Activated CD4-positive, alpha-beta memory T cell treated with anti-CD3 and anti-CD28 coated beads for 36 hours (primary cell): Measurements from ENCODE around the gene COL4A6. TPM values are rescaled to one million over a fixed set of nuclear protein-coding genes. Genes with fewer than 3 reads are reported as not detected.

ENCODE experiments used
- CTCF ChIA-PET: fragments of 350-600 bp; sonication (Branson Sonifier 250); formaldehyde crosslinking; loops from one replicate; lab custom pipeline; 2021; ENCODE audit warnings: antibody characterized with exemption, inconsistent platforms; lab: Charles Lee
- POLR2A ChIA-PET: fragments of 350-600 bp; sonication (Branson Sonifier 250); formaldehyde crosslinking; loops from one replicate; lab custom pipeline; 2021; ENCODE audit warnings: antibody characterized with exemption; lab: Charles Lee
- DNase-seq: peaks from one replicate; pipeline ENCODE4 v3.0.0-alpha.2; 2020
- H3K27ac Mint-ChIP-seq: one replicate; pipeline ENCODE4 v1.8.0; 2021; ENCODE audit warnings: mixed read lengths
- H3K27me3 Mint-ChIP-seq: one replicate; pipeline ENCODE4 v1.8.0; 2021; ENCODE audit warnings: mixed read lengths
- H3K36me3 Mint-ChIP-seq: one replicate; pipeline ENCODE4 v1.8.0; 2021; ENCODE audit warnings: mixed read lengths
- H3K4me1 Mint-ChIP-seq: one replicate; pipeline ENCODE4 v1.8.0; 2021; ENCODE audit warnings: low read depth, mixed read lengths
- H3K4me3 Mint-ChIP-seq: one replicate; pipeline ENCODE4 v1.8.0; 2021; ENCODE audit warnings: mild to moderate bottlenecking, mixed read lengths
- H3K9me3 Mint-ChIP-seq: one replicate; pipeline ENCODE4 v1.8.0; 2021; ENCODE audit warnings: mixed read lengths
- intact Hi-C: fragments of 100-400 bp; cut with micrococcal nuclease; formaldehyde crosslinking; loops from one replicate; pipeline ENCODE4 v1.15.1; 2023
- total RNA-seq, 2 experiments: library from RNA; stranded (reverse); gene quantifications; one replicate each; pipeline ENCODE4 v1.2.3, GENCODE V29; 2021

Gene COL4A6
- total RNA-seq, 2 experiments from 2014 or later: not detected

DNA sequence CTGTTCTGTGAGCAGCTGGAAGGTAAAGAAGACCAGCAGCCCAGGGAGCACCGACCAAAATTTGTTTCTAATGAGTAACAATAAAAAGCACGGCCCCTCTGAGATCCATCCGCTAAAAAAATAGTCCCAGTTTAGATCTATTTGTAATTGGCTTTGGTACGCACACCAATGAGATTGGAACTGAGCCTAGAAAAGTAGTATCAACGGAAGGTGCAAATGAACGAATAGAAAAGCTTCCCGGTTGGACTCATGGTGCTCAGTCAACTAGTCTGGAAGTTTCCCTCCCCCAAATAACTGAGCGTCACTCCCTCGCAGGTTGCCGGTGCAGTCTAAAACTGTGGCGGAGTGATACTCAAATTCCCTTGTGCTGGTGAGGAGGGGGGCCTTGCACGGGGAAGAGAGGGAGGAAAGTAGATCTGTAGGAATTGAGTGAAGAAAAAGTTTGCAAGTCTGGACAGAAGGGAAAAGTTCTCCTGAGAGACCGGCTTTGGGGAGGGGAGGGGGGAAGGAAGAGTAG lies 1.3 kb upstream of the COL4A6 start, which contains the start of gene COL4A5:
Gene COL4A5 (plus strand): TSS at position 413 of the 517 bp plus-strand sequence. CDS start 288 bp downstream, outside the sequence.
- intact Hi-C loops: no loop called here
- Mint-ChIP-seq H3K4me1 (peaks cover 12% of the 10 kb centered on the region), H3K27me3 (peaks cover 18% of the 10 kb centered on the region), H3K27ac (no peak within 1 kb of the TSS), H3K36me3 (no peaks in the 10 kb centered on the region), H3K9me3 (no peaks in the 10 kb centered on the region), H3K4me3 (peak within 1 kb of the TSS; percentile 31)
- no peak for DNase-seq
- CTCF ChIA-PET: no interaction called here
- POLR2A ChIA-PET: no interaction called here

DNA sequence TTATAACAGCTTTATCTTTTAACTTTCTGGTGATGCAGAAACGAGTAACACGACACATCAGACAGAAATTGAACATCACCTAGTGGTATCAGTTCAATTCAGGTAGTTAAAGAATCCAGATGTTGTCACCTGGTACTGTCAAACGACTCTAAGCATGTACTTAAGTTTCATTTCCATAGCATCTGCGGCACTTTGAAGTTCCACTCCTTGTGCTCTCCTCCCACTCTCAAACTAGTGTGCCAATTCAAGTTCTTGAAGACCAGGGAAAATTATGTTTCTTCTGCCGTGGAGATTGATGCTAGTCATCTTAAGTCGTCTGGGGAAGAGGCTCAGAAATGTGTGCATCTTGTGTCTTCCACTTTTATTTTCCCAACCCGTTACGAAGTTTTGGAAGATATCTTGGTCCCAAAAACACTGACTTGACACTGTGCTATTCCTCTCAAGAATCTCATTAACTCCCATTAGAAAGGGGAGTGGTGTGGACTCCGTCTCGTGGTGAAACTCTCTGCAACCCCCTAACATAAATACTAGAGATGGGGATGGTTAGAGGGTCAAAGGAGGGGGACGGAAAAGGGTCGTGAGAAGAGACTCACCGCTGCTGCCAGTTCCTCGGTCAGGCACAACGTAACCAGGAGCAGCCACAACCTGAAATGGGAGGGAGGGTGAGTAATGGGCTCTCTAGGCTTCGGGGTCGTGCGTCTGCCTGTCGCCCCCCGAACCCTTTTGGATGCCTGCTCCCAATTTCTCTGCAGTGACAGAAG lies 693 bp downstream of the COL4A6 start:
- no peak overlapping the region for H3K4me3 Mint-ChIP-seq
- peaks cover 12% of the 10 kb centered on the region for H3K4me1 Mint-ChIP-seq
- H3K27me3 Mint-ChIP-seq: peaks cover 18% of the 10 kb centered on the region
- H3K36me3 Mint-ChIP-seq: no peaks in the 10 kb centered on the region
- no peaks in the 10 kb centered on the region for H3K9me3 Mint-ChIP-seq
- H3K27ac Mint-ChIP-seq: no peak overlapping the region
- ChIA-PET CTCF (no interaction called here), POLR2A (no interaction called here)
- intact Hi-C loops: no loop called here
- no peak for DNase-seq

DNA sequence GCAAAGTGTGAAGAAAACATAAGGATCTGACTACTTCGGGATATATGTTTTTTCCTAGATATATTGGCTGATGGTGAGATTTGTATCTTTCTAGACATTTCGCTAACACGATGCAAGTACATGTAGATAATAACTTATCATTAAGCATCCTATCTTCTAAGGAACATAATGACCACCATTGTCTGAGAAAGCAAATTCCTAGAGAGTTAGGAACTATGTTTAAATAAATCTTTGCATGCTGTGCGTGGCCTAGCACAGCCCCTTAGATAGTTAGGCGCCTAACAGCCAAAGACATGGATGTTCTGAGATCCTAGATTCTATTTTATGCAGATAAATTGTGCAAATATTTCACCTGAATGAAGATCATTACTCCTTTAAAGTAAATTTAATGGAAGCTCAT lies 3.0 kb downstream of the COL4A6 start:
- ChIA-PET CTCF (no interaction called here), POLR2A (interaction anchor here (0.7 kb wide), 1 partner anchor 193 kb away, joined by 3 read pairs; no protein-coding TSS in a partner anchor)
- Mint-ChIP-seq H3K27ac (no peak overlapping the region), H3K36me3 (no peaks in the 10 kb centered on the region), H3K9me3 (no peaks in the 10 kb centered on the region), H3K4me1 (peaks cover 7% of the 10 kb centered on the region), H3K4me3 (no peak overlapping the region), H3K27me3 (peaks cover 12% of the 10 kb centered on the region)
- DNase-seq: no peak
- intact Hi-C loops: no loop called here

DNA sequence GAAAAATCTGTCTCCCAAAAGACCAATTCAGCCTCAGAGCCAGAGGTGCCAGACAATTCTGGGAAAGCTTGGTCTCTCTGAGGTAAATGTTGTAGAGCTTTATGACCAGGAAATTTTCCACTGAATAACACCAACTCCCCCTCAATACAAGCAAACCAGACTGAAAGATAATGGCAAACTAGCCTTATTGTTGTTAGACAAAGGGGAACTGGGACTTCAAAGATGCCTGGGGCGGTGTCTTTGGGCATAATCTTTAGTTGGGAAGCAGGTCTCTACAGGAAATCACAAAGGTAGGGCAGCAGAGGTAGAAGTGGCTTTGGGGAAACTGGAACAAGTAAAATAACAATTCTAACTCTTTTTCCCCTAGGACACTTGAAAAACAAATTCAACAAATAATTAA lies 12.0 kb downstream of the COL4A6 start:
- Mint-ChIP-seq H3K27ac (no peak overlapping the region), H3K4me1 (no peaks in the 10 kb centered on the region), H3K4me3 (no peak overlapping the region), H3K9me3 (no peaks in the 10 kb centered on the region), H3K27me3 (no peaks in the 10 kb centered on the region), H3K36me3 (no peaks in the 10 kb centered on the region)
- ChIA-PET CTCF (no interaction called here), POLR2A (no interaction called here)
- DNase-seq: no peak
- intact Hi-C loops: no loop called here

DNA sequence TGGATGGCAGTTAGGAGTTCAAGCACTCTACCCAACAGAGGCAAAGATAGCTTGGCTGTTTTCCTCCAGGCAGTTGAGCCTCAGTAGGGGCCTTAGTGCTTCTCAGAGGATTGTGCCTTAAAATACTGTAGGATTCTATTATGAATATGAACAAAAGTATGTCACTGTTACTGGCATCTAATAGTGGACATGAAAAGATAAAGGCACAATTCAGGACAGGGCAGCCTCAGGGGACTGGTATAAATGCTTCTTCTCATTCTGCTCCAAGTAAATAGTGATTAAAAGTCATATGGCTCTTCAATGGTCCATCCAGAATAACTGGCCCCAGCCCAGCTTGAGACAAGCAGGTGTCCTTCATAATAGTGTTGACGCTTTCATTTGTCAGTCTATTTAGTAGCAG lies 17.7 kb downstream of the COL4A6 start:
- H3K27me3 Mint-ChIP-seq: no peaks in the 10 kb centered on the region
- no peak overlapping the region for H3K27ac Mint-ChIP-seq
- H3K4me1 Mint-ChIP-seq: no peaks in the 10 kb centered on the region
- no peaks in the 10 kb centered on the region for H3K36me3 Mint-ChIP-seq
- POLR2A ChIA-PET: no interaction called here
- H3K9me3 Mint-ChIP-seq: no peaks in the 10 kb centered on the region
- CTCF ChIA-PET: no interaction called here
- intact Hi-C loops: no loop called here
- no peak overlapping the region for H3K4me3 Mint-ChIP-seq
- DNase-seq: no peak

DNA sequence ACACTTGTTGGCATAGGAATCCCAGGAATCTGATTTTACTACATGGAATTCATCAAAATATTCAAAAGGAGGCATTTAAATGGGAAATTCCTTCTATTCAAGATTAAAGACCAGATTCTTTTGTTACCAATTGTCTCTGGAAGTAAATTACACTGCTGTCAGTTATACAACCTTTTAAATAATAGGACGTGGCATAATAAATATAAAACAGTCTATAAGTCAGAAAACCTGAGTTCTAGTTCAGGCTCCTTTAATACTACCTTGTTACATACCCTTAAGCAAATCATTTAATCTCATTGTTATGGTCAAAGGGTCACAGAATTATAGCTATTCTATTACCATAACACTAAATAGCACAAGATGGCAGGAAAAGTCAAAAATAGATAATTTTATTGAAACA lies 18.8 kb downstream of the COL4A6 start:
- H3K9me3 Mint-ChIP-seq: no peaks in the 10 kb centered on the region
- H3K4me3 Mint-ChIP-seq: no peak overlapping the region
- ChIA-PET POLR2A (no interaction called here), CTCF (no interaction called here)
- no peaks in the 10 kb centered on the region for H3K4me1 Mint-ChIP-seq
- no peak overlapping the region for H3K27ac Mint-ChIP-seq
- H3K27me3 Mint-ChIP-seq: no peaks in the 10 kb centered on the region
- intact Hi-C loops: no loop called here
- no peak for DNase-seq
- H3K36me3 Mint-ChIP-seq: no peaks in the 10 kb centered on the region

DNA sequence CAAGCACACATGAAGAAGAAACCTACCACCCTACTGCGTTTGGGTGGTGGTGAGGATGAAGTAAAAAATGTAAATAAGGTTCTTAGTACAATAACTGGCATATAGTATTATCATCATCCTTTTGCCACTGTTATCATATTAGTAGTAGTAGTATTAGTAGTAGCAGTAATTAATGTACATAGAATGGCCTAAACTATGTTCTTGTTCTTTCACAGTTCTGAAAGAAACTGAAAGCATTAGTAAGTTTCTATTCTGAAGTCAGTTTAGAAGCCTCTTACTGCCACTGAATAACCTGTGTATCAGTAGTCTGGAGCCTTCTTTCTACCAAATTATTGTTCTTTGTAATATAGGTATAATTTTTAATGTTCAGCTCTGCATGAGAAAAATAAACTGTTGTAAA lies 21.0 kb downstream of the COL4A6 start:
- Mint-ChIP-seq H3K9me3 (no peaks in the 10 kb centered on the region), H3K4me1 (no peaks in the 10 kb centered on the region), H3K27me3 (no peaks in the 10 kb centered on the region), H3K27ac (no peak overlapping the region), H3K4me3 (no peak overlapping the region), H3K36me3 (no peaks in the 10 kb centered on the region)
- no peak for DNase-seq
- POLR2A ChIA-PET: no interaction called here
- CTCF ChIA-PET: no interaction called here
- intact Hi-C loops: no loop called here

DNA sequence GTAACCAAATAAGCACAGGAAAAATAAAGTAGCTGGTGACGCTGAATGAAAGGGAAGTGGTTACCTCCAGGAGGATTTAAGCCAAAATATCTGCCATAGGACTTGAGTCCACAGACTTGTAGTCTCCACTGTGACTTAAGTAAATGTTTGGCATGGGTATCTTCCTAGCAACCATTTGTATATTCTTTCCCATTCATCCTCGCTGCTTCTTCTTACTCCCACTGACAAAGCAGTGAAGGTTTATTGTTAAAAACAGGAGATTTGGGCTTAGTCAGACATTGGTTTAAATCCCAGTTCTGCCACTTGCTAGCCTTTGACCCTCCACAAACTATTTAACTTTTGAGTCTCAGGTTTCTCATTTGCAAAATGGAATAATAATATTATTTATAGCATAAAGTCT lies 22.3 kb downstream of the COL4A6 start:
- Mint-ChIP-seq H3K27ac (no peak overlapping the region), H3K4me3 (no peak overlapping the region), H3K27me3 (no peaks in the 10 kb centered on the region), H3K9me3 (no peaks in the 10 kb centered on the region), H3K4me1 (no peaks in the 10 kb centered on the region), H3K36me3 (no peaks in the 10 kb centered on the region)
- intact Hi-C loops: no loop called here
- ChIA-PET CTCF (no interaction called here), POLR2A (no interaction called here)
- DNase-seq: no peak

DNA sequence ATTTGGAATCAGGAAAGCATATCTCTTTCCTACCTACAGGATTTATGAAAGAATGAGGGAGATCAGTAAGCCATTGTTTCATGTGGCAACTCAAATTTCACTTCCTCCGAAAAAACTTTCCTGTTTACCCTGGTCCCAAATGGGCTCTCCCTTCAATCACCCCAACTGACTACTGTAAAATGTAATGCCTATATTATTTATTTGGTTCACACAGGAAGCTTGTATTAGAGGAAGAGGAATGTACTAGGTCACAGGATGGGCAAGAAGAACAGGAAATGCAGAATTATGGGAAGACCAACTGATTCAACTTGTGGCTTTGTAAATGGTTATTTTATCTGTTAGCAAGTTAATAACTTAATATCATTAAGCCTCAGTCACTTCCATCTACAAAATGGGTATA lies 23.1 kb downstream of the COL4A6 start:
- H3K9me3 Mint-ChIP-seq: no peaks in the 10 kb centered on the region
- no peaks in the 10 kb centered on the region for H3K36me3 Mint-ChIP-seq
- intact Hi-C loops: no loop called here
- H3K27ac Mint-ChIP-seq: no peak overlapping the region
- H3K27me3 Mint-ChIP-seq: no peaks in the 10 kb centered on the region
- H3K4me1 Mint-ChIP-seq: no peaks in the 10 kb centered on the region
- POLR2A ChIA-PET: no interaction called here
- no peak for DNase-seq
- H3K4me3 Mint-ChIP-seq: no peak overlapping the region
- CTCF ChIA-PET: no interaction called here

DNA sequence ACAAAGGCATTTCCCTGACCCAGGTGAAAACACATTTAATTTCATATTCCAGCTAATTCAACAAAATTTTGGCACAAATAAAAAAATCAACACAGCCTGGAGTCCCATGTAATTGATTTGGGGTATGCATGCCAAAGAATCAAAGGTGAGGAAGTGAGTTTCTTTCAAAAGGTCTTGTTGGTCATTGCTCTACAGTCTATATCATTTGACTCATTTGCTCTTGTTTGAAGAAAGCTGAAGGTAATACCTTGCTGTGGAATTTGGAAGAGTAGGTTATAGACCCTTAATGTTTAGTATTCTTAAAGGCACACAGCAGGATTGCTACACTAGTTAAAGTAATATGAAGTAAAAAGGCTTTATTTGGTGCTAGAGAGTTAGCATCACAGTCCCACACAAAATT lies 25.4 kb downstream of the COL4A6 start:
- Mint-ChIP-seq H3K27ac (no peak overlapping the region), H3K27me3 (no peaks in the 10 kb centered on the region), H3K9me3 (no peaks in the 10 kb centered on the region), H3K36me3 (no peaks in the 10 kb centered on the region), H3K4me3 (no peak overlapping the region), H3K4me1 (no peaks in the 10 kb centered on the region)
- POLR2A ChIA-PET: no interaction called here
- intact Hi-C loops: no loop called here
- no peak for DNase-seq
- CTCF ChIA-PET: no interaction called here

DNA sequence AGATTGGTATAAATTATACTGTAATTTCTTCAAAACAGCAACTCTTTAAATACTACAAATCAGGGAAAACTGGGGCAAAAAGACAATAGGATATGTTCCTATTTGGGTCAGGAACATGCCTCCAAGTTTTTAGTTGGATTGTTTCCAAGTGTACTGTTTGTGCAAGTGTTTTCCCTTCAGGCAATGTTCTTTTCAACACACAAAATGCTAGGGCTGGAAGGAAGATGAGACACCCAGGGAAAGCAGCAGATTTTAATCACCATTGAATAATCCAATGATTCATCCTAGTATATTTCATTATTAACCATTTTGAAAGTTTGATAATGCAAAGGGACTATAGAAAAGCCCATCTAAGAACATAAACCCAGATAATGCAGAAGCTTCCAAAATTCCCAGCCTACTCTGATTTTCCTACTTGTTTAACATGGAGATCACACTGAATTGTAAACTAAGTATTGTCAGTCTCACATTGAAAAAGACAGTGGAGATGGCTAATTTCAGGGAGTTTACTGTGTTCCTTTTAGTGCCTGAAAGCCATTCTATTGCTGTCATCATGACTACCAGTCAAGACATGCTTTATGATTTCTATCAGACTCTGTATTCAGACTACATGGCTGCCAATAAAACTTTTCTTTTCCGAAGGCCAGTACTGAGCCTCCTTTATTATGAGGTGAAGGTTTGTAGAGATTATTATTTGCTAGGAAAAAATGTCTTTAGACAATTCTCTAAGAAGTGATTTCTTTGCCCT lies 38.6 kb downstream of the COL4A6 start:
- H3K36me3 Mint-ChIP-seq: no peaks in the 10 kb centered on the region
- intact Hi-C loops: no loop called here
- no peak overlapping the region for H3K27ac Mint-ChIP-seq
- H3K4me3 Mint-ChIP-seq: no peak overlapping the region
- CTCF ChIA-PET: no interaction called here
- POLR2A ChIA-PET: no interaction called here
- H3K4me1 Mint-ChIP-seq: no peaks in the 10 kb centered on the region
- no peak for DNase-seq
- H3K9me3 Mint-ChIP-seq: no peaks in the 10 kb centered on the region
- H3K27me3 Mint-ChIP-seq: no peaks in the 10 kb centered on the region

DNA sequence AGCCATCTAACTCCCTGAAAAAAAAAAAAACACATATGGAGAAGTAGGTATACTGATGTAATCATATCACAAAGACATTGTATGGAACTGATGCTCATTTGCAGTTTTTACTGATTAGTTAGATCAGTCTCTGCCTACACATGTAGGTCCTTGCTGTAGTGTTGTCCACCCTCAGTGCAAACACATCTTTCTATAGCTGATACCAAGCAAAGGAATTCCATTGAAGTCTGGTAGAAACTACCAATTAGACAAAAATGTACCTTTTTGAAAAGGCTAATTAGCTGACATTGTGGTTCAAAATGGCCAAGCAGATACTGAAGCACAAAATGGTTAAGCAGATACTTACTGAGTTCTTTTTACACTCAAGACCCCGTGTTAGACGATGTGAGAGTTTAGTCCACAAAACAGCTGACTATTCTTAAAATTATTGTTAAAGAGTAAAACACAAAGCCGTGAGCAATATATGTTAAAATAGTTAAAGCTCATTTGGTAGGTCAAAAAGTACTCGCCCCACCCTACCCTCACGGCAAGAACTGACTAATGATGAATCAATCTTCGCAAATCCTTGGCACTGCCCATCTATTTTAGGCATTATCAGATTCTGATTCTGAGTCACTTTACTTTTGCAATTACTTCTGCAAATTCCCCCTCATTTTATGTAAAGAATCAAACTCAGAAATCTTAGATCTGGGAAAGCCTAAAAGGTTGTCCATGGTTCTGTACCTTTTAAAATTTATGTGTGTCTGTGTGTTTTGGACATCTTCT lies 40.4 kb downstream of the COL4A6 start:
- POLR2A ChIA-PET: no interaction called here
- H3K9me3 Mint-ChIP-seq: no peaks in the 10 kb centered on the region
- CTCF ChIA-PET: no interaction called here
- H3K27me3 Mint-ChIP-seq: no peaks in the 10 kb centered on the region
- no peak for DNase-seq
- H3K4me3 Mint-ChIP-seq: no peak overlapping the region
- no peaks in the 10 kb centered on the region for H3K36me3 Mint-ChIP-seq
- intact Hi-C loops: no loop called here
- no peak overlapping the region for H3K27ac Mint-ChIP-seq
- H3K4me1 Mint-ChIP-seq: no peaks in the 10 kb centered on the region
